CD14-positive monocyte (primary cell): Measurements from ENCODE around the gene RNF215. TPM values are rescaled to one million over a fixed set of nuclear protein-coding genes. Genes with fewer than 3 reads are reported as not detected.

Experiments
- DNase-seq, 3 donors: peaks; one replicate each; pipeline ENCODE4 v3.0.0-alpha.2; 2011 to 2022
- H2AFZ ChIP-seq: 2 replicates; pipeline ENCODE4 v1.6.0; 2012; ENCODE audit warnings: mild to moderate bottlenecking, low read depth, low read length, inconsistent platforms; ENCODE audit not compliant: insufficient read depth, poor library complexity, severe bottlenecking
- H3K27ac ChIP-seq, 2 donors: 1 replicate in 1 of 2; 2 replicates in 1 of 2; pipeline ENCODE4 v1.5.1; 2012 to 2013; ENCODE audit warnings: low read length in 2 of 2, control low read depth in 1 of 2, inconsistent platforms in 1 of 2, low read depth in 1 of 2, mild to moderate bottlenecking in 1 of 2
- H3K27me3 ChIP-seq, 2 donors: one replicate each; pipeline versions ENCODE4 v1.6.0 to v1.6.1; 2011 to 2013; ENCODE audit warnings: low read length in 2 of 2; ENCODE audit not compliant: control insufficient read depth in 2 of 2, insufficient read depth in 2 of 2
- H3K36me3 ChIP-seq, 2 donors: replicated peaks in 1 of 2; 1 replicate in 1 of 2; 2 replicates in 1 of 2; pipeline versions ENCODE4 v1.5.1 to v1.6.1; 2012 to 2013; ENCODE audit warnings: low read length in 2 of 2, control low read depth in 1 of 2, inconsistent platforms in 1 of 2, mild to moderate bottlenecking in 1 of 2; ENCODE audit not compliant: insufficient read depth in 2 of 2, control insufficient read depth in 1 of 2
- H3K4me1 ChIP-seq, 2 donors: 1 replicate in 1 of 2; 2 replicates in 1 of 2; pipeline versions ENCODE4 v1.5.1 to v1.6.1; 2012 to 2013; ENCODE audit warnings: low read length in 2 of 2, control low read depth in 1 of 2, inconsistent platforms in 1 of 2, mild to moderate bottlenecking in 1 of 2, moderate library complexity in 1 of 2; ENCODE audit not compliant: insufficient read depth in 2 of 2, control insufficient read depth in 1 of 2
- H3K4me2 ChIP-seq: replicated peaks from 2 replicates; pipeline ENCODE3; 2012; ENCODE audit warnings: low read length, moderate library complexity, mild to moderate bottlenecking; ENCODE audit not compliant: poor library complexity, severe bottlenecking; ENCODE audit errors: extremely low read depth
- H3K4me3 ChIP-seq, 3 experiments: fragments of 200-600 bp in 1 of 3; sonication (generic) in 1 of 3; replicated peaks in 1 of 3; 1 replicate in 2 of 3; 2 replicates in 1 of 3; pipeline ENCODE4 v1.5.1; 2011 to 2013; ENCODE audit warnings: low read length in 3 of 3, mild to moderate bottlenecking in 3 of 3, control low read depth in 2 of 3, low read depth in 2 of 3, inconsistent platforms in 1 of 3, moderate library complexity in 1 of 3
- H3K79me2 ChIP-seq: 2 replicates; pipeline ENCODE4 v1.6.0; 2012; ENCODE audit warnings: mild to moderate bottlenecking, control low read depth, inconsistent platforms, low read length, moderate library complexity; ENCODE audit not compliant: insufficient read depth
- H3K9ac ChIP-seq: 2 replicates; pipeline ENCODE4 v1.6.0; 2017; ENCODE audit warnings: low read length, mild to moderate bottlenecking; ENCODE audit not compliant: insufficient read depth, poor library complexity, severe bottlenecking
- H3K9me3 ChIP-seq, 2 donors: replicated peaks in 1 of 2; 1 replicate in 1 of 2; 2 replicates in 1 of 2; pipeline versions ENCODE4 v1.5.1 to v1.6.1; 2012 to 2013; ENCODE audit warnings: low read length in 2 of 2, control low read depth in 1 of 2; ENCODE audit not compliant: control insufficient read depth in 1 of 2, insufficient read depth in 1 of 2
- H4K20me1 ChIP-seq: 2 replicates; pipeline ENCODE4 v1.6.0; 2012; ENCODE audit warnings: mild to moderate bottlenecking, low read length, control low read depth, moderate library complexity; ENCODE audit not compliant: insufficient read depth
- H3K27ac Mint-ChIP-seq, 7 donors: one replicate each; pipeline ENCODE4 v1.8.0; 2020; ENCODE audit warnings: mild to moderate bottlenecking in 7 of 7, mixed read lengths in 7 of 7, moderate library complexity in 6 of 7, inconsistent platforms in 2 of 7
- H3K27me3 Mint-ChIP-seq, 3 donors: one replicate each; pipeline ENCODE4 v1.8.0; 2021 to 2022; ENCODE audit warnings: low read depth in 3 of 3, mild to moderate bottlenecking in 3 of 3, mixed read lengths in 3 of 3, moderate library complexity in 3 of 3, inconsistent platforms in 1 of 3
- H3K36me3 Mint-ChIP-seq, 2 donors: one replicate each; pipeline ENCODE4 v1.8.0; 2020; ENCODE audit warnings: mixed read lengths in 2 of 2, inconsistent platforms in 1 of 2, mild to moderate bottlenecking in 1 of 2
- H3K4me1 Mint-ChIP-seq: one replicate; pipeline ENCODE4 v1.8.0; 2020; ENCODE audit warnings: mild to moderate bottlenecking, mixed read lengths
- H3K4me3 Mint-ChIP-seq, 2 donors: one replicate each; pipeline ENCODE4 v1.8.0; 2020; ENCODE audit warnings: mild to moderate bottlenecking in 2 of 2, mixed read lengths in 2 of 2, moderate library complexity in 1 of 2
- H3K9me3 Mint-ChIP-seq, 7 donors: one replicate each; pipeline ENCODE4 v1.8.0; 2020 to 2022; ENCODE audit warnings: mixed read lengths in 7 of 7, mild to moderate bottlenecking in 6 of 7, moderate library complexity in 6 of 7, inconsistent platforms in 2 of 7
- WGBS: methylation state at CpG from one replicate; pipeline ENCODE4 v1.1.5; 2013; ENCODE audit warnings: missing lambda C conversion rate; ENCODE audit not compliant: insufficient coverage; 5-methylcytosine and 5-hydroxymethylcytosine counted together
- intact Hi-C, 2 donors: fragments of 100-400 bp; cut with micrococcal nuclease; formaldehyde crosslinking; loops; one replicate each; pipeline versions ENCODE4 v1.15.0 to v1.15.1; 2023
- polyA plus RNA-seq, 3 donors: library from polyadenylated mRNA; depleted of rRNA in 1 of 3; unstranded in 2 of 3; stranded (reverse) in 1 of 3; fragments of 300-500 nt in 2 of 3; fragments of >200 nt in 1 of 3; fragmentation: Illumina TruSeq in 2 of 3; gene quantifications; 1 replicate in 2 of 3; 2 replicates in 1 of 3; pipeline ENCODE4 v1.2.3, GENCODE V29; 2012 to 2021
- TF ChIP-seq, protein P1 (sequence below): fragments of 200-600 bp; IDR thresholded peaks from one replicate; pipeline ENCODE4 v1.8.0; 2022; ENCODE audit warnings: antibody characterized with exemption, mild to moderate bottlenecking

RNF215 gene
- polyA plus RNA-seq, 3 donors = 0.26 to 12.2 (median 0.42) TPM

DNA sequence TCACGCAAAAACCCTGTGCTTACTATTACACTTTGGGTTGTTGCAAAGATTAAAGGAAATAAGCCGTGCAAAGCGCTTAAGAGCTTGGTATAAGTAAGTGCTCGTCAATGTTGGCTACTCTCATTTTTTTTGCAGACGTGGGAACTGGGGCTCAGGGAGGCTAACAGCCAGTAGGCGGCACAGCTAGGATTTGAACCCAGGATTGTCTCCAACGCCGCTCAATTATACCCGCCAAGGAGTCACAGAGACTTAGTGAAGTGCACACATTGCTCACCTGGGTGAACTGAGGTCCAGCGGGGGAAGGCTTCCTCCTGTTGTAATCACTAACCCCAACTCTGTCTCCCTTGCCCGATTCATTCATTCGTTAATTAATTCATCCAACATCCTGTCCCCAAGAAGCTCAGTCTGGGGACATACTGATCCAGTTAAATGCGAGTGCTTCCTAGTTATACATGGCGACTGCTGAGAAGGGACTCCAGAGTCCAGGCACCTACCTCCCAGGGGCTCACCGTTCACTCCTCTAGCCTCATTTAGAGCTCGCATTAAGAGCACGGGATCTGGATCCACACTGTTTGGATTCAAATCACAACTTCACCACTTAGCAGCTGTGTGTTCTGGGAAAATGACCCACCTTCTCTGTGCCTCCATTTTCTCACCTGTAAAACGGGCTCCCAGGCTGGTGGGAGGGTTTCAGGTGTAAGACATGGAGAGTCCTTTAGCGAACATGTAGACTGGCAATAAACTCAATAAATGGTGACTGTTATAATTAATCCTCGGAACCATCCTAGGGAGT, 37.5 kb upstream of the RNF215 start:
- no peak for DNase-seq
- peak overlapping the region; percentile 85 for H3K4me2 ChIP-seq
- peaks cover 40 to 46% of the 10 kb centered on the region in 2 donors for H3K4me1 ChIP-seq
- Mint-ChIP-seq H3K27ac (peak overlapping the region in 5 of 7 donors; percentile 26 to 98 (median 94)), H3K36me3 (peaks cover 3 to 25% of the 10 kb centered on the region in 2 donors), H3K4me3 (peak overlapping the region; percentile 92 to 96), H3K4me1 (peaks cover 40% of the 10 kb centered on the region), H3K27me3 (peaks cover 0 to 2% (median 0%) of the 10 kb centered on the region in 3 donors), H3K9me3 (peaks cover 0 to 3% (median 0%) of the 10 kb centered on the region in 7 donors)
- H3K36me3 ChIP-seq = no peaks in the 10 kb centered on the region
- TF ChIP-seq, protein P1, sequence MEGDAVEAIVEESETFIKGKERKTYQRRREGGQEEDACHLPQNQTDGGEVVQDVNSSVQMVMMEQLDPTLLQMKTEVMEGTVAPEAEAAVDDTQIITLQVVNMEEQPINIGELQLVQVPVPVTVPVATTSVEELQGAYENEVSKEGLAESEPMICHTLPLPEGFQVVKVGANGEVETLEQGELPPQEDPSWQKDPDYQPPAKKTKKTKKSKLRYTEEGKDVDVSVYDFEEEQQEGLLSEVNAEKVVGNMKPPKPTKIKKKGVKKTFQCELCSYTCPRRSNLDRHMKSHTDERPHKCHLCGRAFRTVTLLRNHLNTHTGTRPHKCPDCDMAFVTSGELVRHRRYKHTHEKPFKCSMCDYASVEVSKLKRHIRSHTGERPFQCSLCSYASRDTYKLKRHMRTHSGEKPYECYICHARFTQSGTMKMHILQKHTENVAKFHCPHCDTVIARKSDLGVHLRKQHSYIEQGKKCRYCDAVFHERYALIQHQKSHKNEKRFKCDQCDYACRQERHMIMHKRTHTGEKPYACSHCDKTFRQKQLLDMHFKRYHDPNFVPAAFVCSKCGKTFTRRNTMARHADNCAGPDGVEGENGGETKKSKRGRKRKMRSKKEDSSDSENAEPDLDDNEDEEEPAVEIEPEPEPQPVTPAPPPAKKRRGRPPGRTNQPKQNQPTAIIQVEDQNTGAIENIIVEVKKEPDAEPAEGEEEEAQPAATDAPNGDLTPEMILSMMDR = no peak
- H3K27me3 ChIP-seq = no peaks in the 10 kb centered on the region
- 44% methylated on average over 14 of the region's 20 CpGs for WGBS
- peak overlapping the region; percentile 52 to 88 (median 78) for H3K4me3 ChIP-seq
- H3K9ac ChIP-seq = peak overlapping the region; percentile 96
- H3K27ac ChIP-seq = peak overlapping the region; percentile 81 to 97
- H2AFZ ChIP-seq = peak overlapping the region; percentile 95
- peaks cover 6% of the 10 kb centered on the region for H3K79me2 ChIP-seq
- intact Hi-C loops = loop anchor here (2.0 to 10.0 kb wide), 5 partner anchors 18 to 540 kb away; partner anchors contain the start of genes CASTOR1 (in 1 of the 2), MTMR3 (in 1 of the 2) and RNF215 (in 1 of the 2)
- no peaks in the 10 kb centered on the region for H3K9me3 ChIP-seq
- no peaks in the 10 kb centered on the region for H4K20me1 ChIP-seq

- Histone ChIP-seq H2AFZ (peak overlapping the region; percentile 95), H4K20me1 (no peaks in the 10 kb centered on the region), H3K27me3 (no peaks in the 10 kb centered on the region), H3K27ac (peak overlapping the region; percentile 81 to 97), H3K4me1 (peaks cover 40 to 46% of the 10 kb centered on the region in 2 donors), H3K4me3 (peak overlapping the region; percentile 54 to 88 (median 78)), H3K4me2 (peak overlapping the region; percentile 85), H3K36me3 (no peaks in the 10 kb centered on the region), H3K9ac (peak overlapping the region; percentile 96), H3K79me2 (peaks cover 6% of the 10 kb centered on the region), H3K9me3 (no peaks in the 10 kb centered on the region)
- intact Hi-C loops = loop anchor here in 1 of 2 donors (2.0 to 10.0 kb wide), 3 partner anchors 19 to 539 kb away; partner anchors contain the start of genes CASTOR1 and MTMR3
- Mint-ChIP-seq H3K27me3 (peaks cover 0 to 2% (median 0%) of the 10 kb centered on the region in 3 donors), H3K27ac (peak overlapping the region; percentile 93 to 98 (median 97)), H3K4me3 (peak overlapping the region; percentile 92 to 96), H3K36me3 (peaks cover under 1 to 28% of the 10 kb centered on the region in 2 donors), H3K9me3 (peaks cover 0 to 3% (median 0%) of the 10 kb centered on the region in 7 donors), H3K4me1 (peaks cover 40% of the 10 kb centered on the region)
- TF ChIP-seq, protein P1 = no peak
- 0% methylated on average over 22 of the region's 31 CpGs for WGBS
- peak; percentile 99 to 100 (median 99) for DNase-seq
Observed at GRCh38 chr22:30423959-30424533, 36.8 kb upstream of the RNF215 start.
